Liver (tissue), 9 donors: ENCODE data around the gene BCAR1. TPM values are rescaled to one million over a fixed set of nuclear protein-coding genes. Genes with fewer than 3 reads are reported as not detected.

Source experiments
- DNase-seq: peaks from one replicate; pipeline ENCODE4 v3.0.0-alpha.2; 2017; ENCODE audit warnings: low spot score
- H3K27ac ChIP-seq, 2 donors: one replicate each; pipeline ENCODE4 v1.7.0; 2013; ENCODE audit warnings: inconsistent platforms in 2 of 2, low read length in 2 of 2, control low read depth in 1 of 2, low read depth in 1 of 2, mild to moderate bottlenecking in 1 of 2
- H3K27me3 ChIP-seq, 4 donors: one replicate each; pipeline versions ENCODE4 v1.6.1 to v1.7.0; 2013; ENCODE audit warnings: low read length in 3 of 4, inconsistent platforms in 1 of 4, mild to moderate bottlenecking in 1 of 4, moderate library complexity in 1 of 4; ENCODE audit not compliant: control insufficient read depth in 4 of 4, insufficient read depth in 4 of 4
- H3K36me3 ChIP-seq, 4 donors: one replicate each; pipeline versions ENCODE4 v1.6.1 to v1.7.0; 2013; ENCODE audit warnings: low read length in 3 of 4, mild to moderate bottlenecking in 3 of 4, low read depth in 1 of 4, moderate library complexity in 1 of 4; ENCODE audit not compliant: control insufficient read depth in 4 of 4, insufficient read depth in 3 of 4
- H3K4me1 ChIP-seq, 4 donors: one replicate each; pipeline versions ENCODE4 v1.6.1 to v1.7.0; 2013; ENCODE audit warnings: low read length in 3 of 4, mild to moderate bottlenecking in 3 of 4, moderate library complexity in 1 of 4; ENCODE audit not compliant: control insufficient read depth in 4 of 4, insufficient read depth in 4 of 4
- H3K4me3 ChIP-seq, 3 donors: one replicate each; pipeline versions ENCODE4 v1.6.1 to v1.7.0; 2013; ENCODE audit warnings: low read length in 3 of 3, control low read depth in 1 of 3, low read depth in 1 of 3, mild to moderate bottlenecking in 1 of 3
- H3K9ac ChIP-seq, 2 donors: one replicate each; pipeline ENCODE4 v1.7.0; 2013; ENCODE audit warnings: low read length in 2 of 2, mild to moderate bottlenecking in 2 of 2, moderate library complexity in 2 of 2, control low read depth in 1 of 2, low read depth in 1 of 2
- H3K9me3 ChIP-seq, 4 donors: one replicate each; pipeline versions ENCODE4 v1.6.1 to v1.7.0; 2013; ENCODE audit warnings: low read length in 3 of 4; ENCODE audit not compliant: control insufficient read depth in 4 of 4
- EGR1 ChIP-seq, 2 donors: IDR thresholded peaks; 2 replicates each; pipeline ENCODE4 v1.6.1; 2016 to 2018; ENCODE audit warnings: antibody characterized with exemption in 2 of 2, low read depth in 2 of 2
- FOXA1 ChIP-seq: IDR thresholded peaks from 2 replicates; pipeline ENCODE4 v1.6.1; 2016; ENCODE audit warnings: antibody characterized with exemption
- FOXA2 ChIP-seq: IDR thresholded peaks from 2 replicates; pipeline ENCODE4 v1.6.1; 2016; ENCODE audit warnings: antibody characterized with exemption
- GABPA ChIP-seq, 2 donors: IDR thresholded peaks in 1 of 2; conservative IDR thresholded peaks in 1 of 2; 2 replicates each; pipeline ENCODE4 v1.6.1; 2016; ENCODE audit warnings: antibody characterized with exemption in 2 of 2, mild to moderate bottlenecking in 1 of 2, moderate library complexity in 1 of 2
- HNF4A ChIP-seq, 2 donors: conservative IDR thresholded peaks; 2 replicates each; pipeline ENCODE4 v1.6.1; 2016; ENCODE audit warnings: antibody characterized with exemption in 2 of 2, mild to moderate bottlenecking in 2 of 2
- HNF4G ChIP-seq: IDR thresholded peaks from 2 replicates; pipeline ENCODE4 v1.6.1; 2016; ENCODE audit warnings: antibody characterized with exemption
- JUND ChIP-seq, 2 donors: IDR thresholded peaks; 2 replicates each; pipeline ENCODE4 v1.6.1; 2016; ENCODE audit warnings: antibody characterized with exemption in 2 of 2
- MAX ChIP-seq: IDR thresholded peaks from 2 replicates; pipeline ENCODE4 v1.6.1; 2016; ENCODE audit warnings: antibody characterized with exemption
- NR2F2 ChIP-seq: IDR thresholded peaks from 2 replicates; pipeline ENCODE4 v1.6.1; 2016; ENCODE audit warnings: antibody characterized with exemption
- RXRA ChIP-seq, 2 donors: IDR thresholded peaks; 2 replicates each; pipeline ENCODE4 v1.6.1; 2017 to 2018; ENCODE audit warnings: antibody characterized with exemption in 2 of 2, mild to moderate bottlenecking in 1 of 2
- SP1 ChIP-seq: IDR thresholded peaks from 2 replicates; pipeline ENCODE4 v1.6.1; 2018; ENCODE audit warnings: antibody characterized with exemption, mild to moderate bottlenecking
- TAF1 ChIP-seq: conservative IDR thresholded peaks from 2 replicates; pipeline ENCODE4 v1.6.1; 2016; ENCODE audit warnings: antibody characterized with exemption, mild to moderate bottlenecking
- YY1 ChIP-seq: IDR thresholded peaks from 2 replicates; pipeline ENCODE4 v1.6.1; 2016; ENCODE audit warnings: antibody characterized with exemption, mild to moderate bottlenecking
- ZBTB33 ChIP-seq: IDR thresholded peaks from 2 replicates; pipeline ENCODE4 v1.6.1; 2016; ENCODE audit warnings: antibody characterized with exemption
- WGBS: extraction: QIAGEN DNeasy Blood & Tissue Kit; methylation state at CpG from one replicate; pipeline ENCODE4 v1.1.7; 2013; 5-methylcytosine and 5-hydroxymethylcytosine counted together
- polyA plus RNA-seq, 2 donors: library from polyadenylated mRNA; stranded (reverse) in 1 of 2; unstranded in 1 of 2; fragments of 200-250 nt in 1 of 2; fragments of >200 nt in 1 of 2; fragmentation: Nextera tagmentation in 1 of 2; extraction: Ambion mirVana in 1 of 2; gene quantifications; one replicate each; pipeline versions ENCODE4 v1.2.1 to v1.2.3, GENCODE V29; 2013 to 2015
- total RNA-seq, 2 donors: library from RNA; depleted of rRNA; stranded (reverse); fragments of >200 nt; gene quantifications; one replicate each; pipeline ENCODE4 v1.2.3, GENCODE V29; 2014
- TF ChIP-seq, protein P1 (sequence below): IDR thresholded peaks from 2 replicates; pipeline ENCODE4 v1.6.1; 2016; ENCODE audit warnings: antibody characterized with exemption
- TF ChIP-seq, protein P2 (sequence below): fragments of 150-350 bp; IDR thresholded peaks from 2 replicates; pipeline ENCODE4 v1.5.1; 2017; ENCODE audit warnings: improper control_type of control experiment, low read depth, low read length; ENCODE audit not compliant: missing input control
- donor health status: healthy.
- donor health status: healthy.
- donor health status: healthy.
- donor health status: healthy.
- donor health status: healthy.

The BCAR1 gene
- total and polyA plus RNA-seq, 4 donors: 10.1 to 32.2 (median 20.2) TPM

DNA sequence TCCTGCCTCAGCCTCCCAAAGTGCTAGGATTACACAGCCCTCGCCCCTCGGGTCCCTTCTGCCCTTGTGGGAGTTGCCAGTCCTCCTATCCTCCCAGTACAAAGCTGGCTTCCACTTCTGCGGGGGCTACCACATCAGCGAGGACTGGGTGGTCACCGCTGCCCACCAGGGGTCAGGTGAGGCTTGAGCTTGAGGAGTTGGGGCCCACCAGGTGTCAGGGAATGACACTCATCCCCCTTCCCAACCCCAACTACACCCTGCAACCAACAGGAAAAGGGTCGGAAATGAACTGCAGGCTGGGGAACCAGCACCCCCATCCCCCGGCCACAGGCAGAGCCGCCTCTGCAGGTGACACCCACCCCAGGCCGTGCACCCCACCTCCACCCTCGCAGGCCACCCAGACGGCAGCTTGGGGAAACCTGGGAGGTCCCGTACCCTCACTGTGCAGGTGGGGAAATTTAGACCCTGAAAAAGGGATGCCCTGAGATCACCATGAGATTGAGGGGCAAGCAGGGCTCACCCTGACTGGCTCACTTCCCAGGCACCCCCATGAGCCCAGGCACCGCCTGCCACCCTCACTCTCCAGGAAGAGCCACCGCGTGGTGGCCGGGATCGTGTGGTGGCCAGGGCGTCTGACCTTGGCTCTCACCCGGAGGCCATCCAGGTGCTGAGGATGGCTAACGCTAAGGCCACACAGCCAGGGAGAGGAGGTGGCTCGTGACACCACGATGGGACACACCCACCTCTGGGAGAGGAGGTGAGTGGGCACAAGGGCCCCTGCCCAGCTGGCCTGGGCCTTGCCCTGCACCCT, 24.7 kb downstream of the BCAR1 start:
- TF ChIP-seq JUND (IDR thresholded peaks at IDR 0.05) (no peak), NR2F2 (no peak), TAF1 (no peak), GABPA (IDR thresholded peaks at IDR 0.05 in 1 of 2, conservative IDR thresholded peaks at IDR 0.05 in 1 of 2) (no peak), RXRA (IDR thresholded peaks at IDR 0.05) (no peak), MAX (no peak), HNF4A (conservative IDR thresholded peaks at IDR 0.05) (no peak), SP1 (no peak), EGR1 (IDR thresholded peaks at IDR 0.05; ENCODE audit: low read depth in 2 of 2) (no peak), YY1 (no peak), HNF4G (no peak), FOXA1 (no peak)
- TF ChIP-seq, protein P1, sequence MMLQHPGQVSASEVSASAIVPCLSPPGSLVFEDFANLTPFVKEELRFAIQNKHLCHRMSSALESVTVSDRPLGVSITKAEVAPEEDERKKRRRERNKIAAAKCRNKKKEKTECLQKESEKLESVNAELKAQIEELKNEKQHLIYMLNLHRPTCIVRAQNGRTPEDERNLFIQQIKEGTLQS: no peak
- TF ChIP-seq, protein P2, sequence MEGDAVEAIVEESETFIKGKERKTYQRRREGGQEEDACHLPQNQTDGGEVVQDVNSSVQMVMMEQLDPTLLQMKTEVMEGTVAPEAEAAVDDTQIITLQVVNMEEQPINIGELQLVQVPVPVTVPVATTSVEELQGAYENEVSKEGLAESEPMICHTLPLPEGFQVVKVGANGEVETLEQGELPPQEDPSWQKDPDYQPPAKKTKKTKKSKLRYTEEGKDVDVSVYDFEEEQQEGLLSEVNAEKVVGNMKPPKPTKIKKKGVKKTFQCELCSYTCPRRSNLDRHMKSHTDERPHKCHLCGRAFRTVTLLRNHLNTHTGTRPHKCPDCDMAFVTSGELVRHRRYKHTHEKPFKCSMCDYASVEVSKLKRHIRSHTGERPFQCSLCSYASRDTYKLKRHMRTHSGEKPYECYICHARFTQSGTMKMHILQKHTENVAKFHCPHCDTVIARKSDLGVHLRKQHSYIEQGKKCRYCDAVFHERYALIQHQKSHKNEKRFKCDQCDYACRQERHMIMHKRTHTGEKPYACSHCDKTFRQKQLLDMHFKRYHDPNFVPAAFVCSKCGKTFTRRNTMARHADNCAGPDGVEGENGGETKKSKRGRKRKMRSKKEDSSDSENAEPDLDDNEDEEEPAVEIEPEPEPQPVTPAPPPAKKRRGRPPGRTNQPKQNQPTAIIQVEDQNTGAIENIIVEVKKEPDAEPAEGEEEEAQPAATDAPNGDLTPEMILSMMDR: no peak
- H3K9me3 ChIP-seq: no peaks in the 10 kb centered on the region
- H3K4me1 ChIP-seq: peaks cover 0 to 2% (median 0%) of the 10 kb centered on the region in 4 donors
- no peak overlapping the region for H3K9ac ChIP-seq
- no peaks in the 10 kb centered on the region for H3K27me3 ChIP-seq
- DNase-seq: no peak
- WGBS: 57% methylated on average over 22 of the region's 22 CpGs
- H3K36me3 ChIP-seq: peaks cover 3 to 16% (median 13%) of the 10 kb centered on the region in 4 donors
- no peak overlapping the region for H3K4me3 ChIP-seq
- H3K27ac ChIP-seq: no peak overlapping the region

DNA sequence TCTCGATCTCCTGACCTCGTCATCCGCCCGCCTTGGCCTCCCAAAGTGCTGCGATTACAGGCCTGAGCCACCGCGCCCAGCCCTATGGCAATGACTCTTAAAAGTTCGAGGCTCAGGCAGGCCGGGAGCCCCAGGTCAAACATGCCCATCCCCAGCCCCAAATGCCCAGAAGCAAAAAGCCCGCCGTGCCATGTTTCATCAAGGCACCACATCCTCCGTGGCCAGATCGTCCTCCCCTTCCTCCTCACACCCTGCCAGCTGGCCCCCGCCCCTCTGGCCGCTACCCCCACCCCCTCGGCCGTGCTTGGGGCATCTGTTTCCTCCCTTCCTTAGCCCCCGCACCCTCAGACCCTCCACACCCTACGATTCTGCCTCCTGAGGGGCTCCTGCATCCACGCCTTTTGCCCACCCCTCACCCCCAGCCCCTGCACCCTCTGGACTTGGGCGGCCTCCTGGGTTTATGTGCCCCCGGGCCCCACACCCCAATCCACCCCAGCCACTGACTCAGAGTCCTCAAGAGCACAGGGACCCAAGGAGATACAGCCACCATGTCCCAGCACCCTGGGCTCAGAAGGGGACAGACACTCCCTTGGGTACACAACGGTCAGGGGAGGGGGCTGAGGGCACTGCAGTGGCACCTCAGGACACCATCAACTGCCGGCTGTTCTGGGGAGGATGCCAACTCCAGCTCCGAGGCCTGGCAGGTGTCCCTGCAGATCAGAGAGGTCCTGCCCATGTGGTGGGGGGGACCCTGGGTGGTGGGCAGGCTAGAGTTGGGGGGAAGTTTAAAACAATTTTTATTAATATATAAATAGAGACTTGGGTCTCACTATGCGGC, 25.5 kb downstream of the BCAR1 start:
- H3K4me1 ChIP-seq: peaks cover 0 to 2% (median 0%) of the 10 kb centered on the region in 4 donors
- no peaks in the 10 kb centered on the region for H3K27me3 ChIP-seq
- no peak overlapping the region for H3K9ac ChIP-seq
- WGBS: 72% methylated on average over 26 of the region's 26 CpGs
- H3K27ac ChIP-seq: no peak overlapping the region
- peaks cover 3 to 13% (median 13%) of the 10 kb centered on the region in 4 donors for H3K36me3 ChIP-seq
- H3K9me3 ChIP-seq: no peaks in the 10 kb centered on the region
- H3K4me3 ChIP-seq: no peak overlapping the region
- no peak for DNase-seq
- no peak for TF ChIP-seq ZBTB33
- TF ChIP-seq YY1: no peak
- TF ChIP-seq, protein P2: no peak
- TF ChIP-seq SP1: no peak
- TF ChIP-seq FOXA2: no peak
- TF ChIP-seq TAF1: no peak
- TF ChIP-seq HNF4A (conservative IDR thresholded peaks at IDR 0.05): no peak
- TF ChIP-seq EGR1 (IDR thresholded peaks at IDR 0.05; ENCODE audit: low read depth in 2 of 2): no peak
- TF ChIP-seq FOXA1: no peak
